Transverse colon (tissue), 4 donors: ENCODE measurements around the gene ARHGAP18. TPM values are rescaled to one million over a fixed set of nuclear protein-coding genes. Genes with fewer than 3 reads are reported as not detected.

Experiments
- DNase-seq: peaks from one replicate; pipeline ENCODE4 v3.0.0-alpha.2; 2019
- H3K27ac ChIP-seq, 4 donors: fragments of 200-600 bp; sonication (generic); 2 replicates each; pipeline ENCODE4 v1.5.1; 2016 to 2018; ENCODE audit warnings: inconsistent platforms in 4 of 4
- H3K27me3 ChIP-seq: fragments of 200-600 bp; sonication (generic); 2 replicates; pipeline ENCODE4 v1.5.1; 2017; ENCODE audit warnings: inconsistent platforms
- H3K36me3 ChIP-seq, 4 donors: fragments of 200-600 bp; sonication (generic); 2 replicates each; pipeline ENCODE4 v1.5.1; 2017 to 2019; ENCODE audit warnings: inconsistent platforms in 4 of 4
- H3K4me1 ChIP-seq, 4 donors: fragments of 200-600 bp; sonication (generic); 2 replicates each; pipeline ENCODE4 v1.5.1; 2017 to 2020; ENCODE audit warnings: inconsistent platforms in 4 of 4
- H3K4me3 ChIP-seq, 4 donors: fragments of 200-600 bp; sonication (generic); 1 replicate in 1 of 4; 2 replicates in 3 of 4; pipeline versions ENCODE4 v1.5.1 to v1.6.1; 2017 to 2019; ENCODE audit warnings: inconsistent platforms in 4 of 4
- H3K9me3 ChIP-seq, 2 donors: fragments of 200-600 bp; sonication (generic); 2 replicates each; pipeline ENCODE4 v1.5.1; 2017 to 2019; ENCODE audit warnings: inconsistent platforms in 2 of 2
- CTCF ChIP-seq, 5 experiments: fragments of 200-600 bp in 3 of 5; fragments of 450-650 bp in 2 of 5; sonication (generic) in 3 of 5; IDR thresholded peaks; 1 replicate in 2 of 5; 2 replicates in 3 of 5; pipeline ENCODE4 v1.5.1; 2016 to 2017; ENCODE audit warnings: antibody characterized with exemption in 5 of 5, inconsistent platforms in 3 of 5, mild to moderate bottlenecking in 2 of 5, moderate library complexity in 1 of 5
- EP300 ChIP-seq: sonication (generic); formaldehyde crosslinking; IDR thresholded peaks from one replicate; pipeline ENCODE4 v1.6.1; 2017; ENCODE audit warnings: antibody characterized with exemption, low read depth
- POLR2A ChIP-seq: fragments of 450-650 bp; IDR thresholded peaks from one replicate; pipeline ENCODE4 v1.6.1; 2016; ENCODE audit warnings: antibody characterized with exemption, mild to moderate bottlenecking, moderate library complexity
- POLR2AphosphoS5 ChIP-seq, 3 donors: sonication (generic); formaldehyde crosslinking; IDR thresholded peaks; one replicate each; pipeline ENCODE4 v1.6.1; 2016; ENCODE audit warnings: antibody characterized with exemption in 3 of 3
- WGBS, 2 donors: methylation state at CpG; one replicate each; pipeline ENCODE4 v1.1.5; 2018; ENCODE audit warnings: low coverage in 1 of 2; 5-methylcytosine and 5-hydroxymethylcytosine counted together
- in situ Hi-C, 4 donors: fragments of 200-750 bp; cut with MboI; loops; one replicate each; pipeline versions ENCODE4 v1.15.0 to v1.15.1; 2017; ENCODE audit warnings: low sequenced_read_pairs in 3 of 4, low pct_ligation_motif_present in 1 of 4, low pct_unique_long_range_greater_than_20kb in 1 of 4
- intact Hi-C: fragments of 100-400 bp; cut with DNase I; formaldehyde crosslinking; loops from one replicate; pipeline ENCODE4 v1.15.1; 2023; ENCODE audit warnings: low total_unique reads
- total RNA-seq, 4 donors: library from RNA; depleted of rRNA; stranded (reverse); fragments of >200 nt; gene quantifications; one replicate each; pipeline ENCODE4 v1.1.0, GENCODE V29; 2016

ARHGAP18 gene
- total RNA-seq, 4 donors from 2014 or later, result 5.2 to 21.8 (median 13.0) TPM

GRCh38 chr6:129707882-129708495 is 2.0 kb downstream of the ARHGAP18 start:
- no peak for TF ChIP-seq CTCF (IDR thresholded peaks at IDR 0.05)
- no peak for TF ChIP-seq EP300
- TF ChIP-seq POLR2A, result no peak
- TF ChIP-seq POLR2AphosphoS5 (IDR thresholded peaks at IDR 0.05), result no peak
- Histone ChIP-seq H3K9me3 (no peaks in the 10 kb centered on the region), H3K4me1 (peaks cover 0 to 37% (median 18%) of the 10 kb centered on the region in 4 donors), H3K4me3 (peak overlapping the region in 2 of 4 donors; percentile 49 to 60), H3K36me3 (no peaks in the 10 kb centered on the region), H3K27ac (peak overlapping the region; percentile 83 to 91 (median 88)), H3K27me3 (no peaks in the 10 kb centered on the region)
- WGBS, 2 donors, result 59 to 64% methylated on average over 4 to 8 of the region's 8 CpGs
- in situ Hi-C loops, result no loop called here
- intact Hi-C loops, result no loop called here
- DNase-seq, result no peak

- Histone ChIP-seq H3K27me3 (no peaks in the 10 kb centered on the region), H3K4me1 (peaks cover 0 to 40% (median 18%) of the 10 kb centered on the region in 4 donors), H3K4me3 (no peak overlapping the region), H3K36me3 (no peaks in the 10 kb centered on the region), H3K9me3 (no peaks in the 10 kb centered on the region), H3K27ac (no peak overlapping the region)
- in situ Hi-C loops, result no loop called here
- TF ChIP-seq POLR2AphosphoS5 (IDR thresholded peaks at IDR 0.05) (no peak), POLR2A (no peak), CTCF (IDR thresholded peaks at IDR 0.05) (no peak), EP300 (no peak)
- 91 to 96% methylated on average over 5 to 6 of the region's 6 CpGs for WGBS, 2 donors
- no peak for DNase-seq
- intact Hi-C loops, result no loop called here
Observed at GRCh38 chr6:129707028-129707427, 2.9 kb downstream of the ARHGAP18 start.

- no peak for TF ChIP-seq POLR2A
- no peak for TF ChIP-seq CTCF (IDR thresholded peaks at IDR 0.05)
- TF ChIP-seq POLR2AphosphoS5 (IDR thresholded peaks at IDR 0.05), result no peak
- no peak for TF ChIP-seq EP300
- no peaks in the 10 kb centered on the region for H3K27me3 ChIP-seq
- no peak for DNase-seq
- H3K9me3 ChIP-seq, result no peaks in the 10 kb centered on the region
- in situ Hi-C loops, result no loop called here
- H3K36me3 ChIP-seq, result no peaks in the 10 kb centered on the region
- H3K27ac ChIP-seq, result peak overlapping the region in 1 of 4 donors; percentile 8
- intact Hi-C loops, result no loop called here
- H3K4me1 ChIP-seq, result peaks cover 0 to 44% (median 15%) of the 10 kb centered on the region in 4 donors
- H3K4me3 ChIP-seq, result no peak overlapping the region
Observed at GRCh38 chr6:129705212-129705611, 4.8 kb downstream of the ARHGAP18 start.

- intact Hi-C loops, result no loop called here
- Histone ChIP-seq H3K27me3 (no peaks in the 10 kb centered on the region), H3K27ac (no peak overlapping the region), H3K9me3 (no peaks in the 10 kb centered on the region), H3K4me1 (peaks cover 0 to 44% (median 15%) of the 10 kb centered on the region in 4 donors), H3K4me3 (no peak overlapping the region), H3K36me3 (no peaks in the 10 kb centered on the region)
- in situ Hi-C loops, result no loop called here
- no peak for TF ChIP-seq EP300
- TF ChIP-seq POLR2A, result no peak
- TF ChIP-seq CTCF (IDR thresholded peaks at IDR 0.05), result no peak
- TF ChIP-seq POLR2AphosphoS5 (IDR thresholded peaks at IDR 0.05), result no peak
- no peak for DNase-seq
Observed at GRCh38 chr6:129704708-129705107, 5.3 kb downstream of the ARHGAP18 start.
